Superior temporal gyrus (tissue), 1 donor: ENCODE data around the gene ZGLP1.

Source experiments
- DNase-seq: peaks from one replicate; pipeline ENCODE4 v3.0.0-alpha.2; 2016; ENCODE audit errors: extremely low spot score

ZGLP1 gene

DNA sequence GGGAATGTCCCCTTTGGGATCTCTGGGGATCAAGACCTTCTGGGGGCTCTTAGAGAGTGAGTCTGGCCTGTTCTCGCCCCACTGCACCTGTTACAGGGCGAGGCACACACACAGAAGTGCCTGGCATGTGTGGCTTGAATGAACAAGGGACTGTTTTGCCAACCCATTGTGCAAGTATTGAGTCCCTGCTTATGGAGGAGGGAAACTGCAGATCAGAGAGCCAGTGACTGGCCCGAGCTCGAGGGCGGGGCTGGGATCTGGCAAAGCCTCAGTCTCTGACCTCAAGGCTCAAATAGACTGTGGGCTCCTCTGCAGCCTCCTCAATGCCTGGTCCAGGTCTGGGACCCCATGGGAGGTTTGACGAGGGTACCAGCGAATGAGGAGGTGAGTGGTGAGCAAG is 18.2 kb upstream of the ZGLP1 start:
- no peak for DNase-seq

- DNase-seq = no peak
Measured at GRCh38 chr19:10325732-10326131, 16.1 kb upstream of the ZGLP1 start.

- no peak for DNase-seq
Measured at GRCh38 chr19:10321874-10322835, 12.5 kb upstream of the ZGLP1 start.

DNA sequence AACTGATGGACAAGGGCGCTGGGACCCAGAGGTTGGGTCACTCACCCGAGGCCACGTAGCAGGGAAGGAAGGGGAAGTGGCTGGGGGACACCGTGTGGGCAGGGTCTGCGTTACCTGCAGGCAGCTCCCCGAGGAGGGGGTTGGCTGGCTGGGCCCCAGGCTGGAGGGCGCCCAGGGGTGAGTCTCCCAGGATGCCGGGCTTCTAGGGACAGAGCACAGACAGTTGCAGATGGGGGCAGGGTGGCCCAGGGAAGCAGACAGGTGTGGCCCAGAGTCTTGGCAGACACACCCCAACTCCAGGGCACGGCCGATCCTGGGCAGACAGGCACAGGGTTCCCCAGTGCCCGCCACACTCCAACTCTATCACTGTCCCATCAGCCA is 11.8 kb upstream of the ZGLP1 start:
- no peak for DNase-seq

DNA sequence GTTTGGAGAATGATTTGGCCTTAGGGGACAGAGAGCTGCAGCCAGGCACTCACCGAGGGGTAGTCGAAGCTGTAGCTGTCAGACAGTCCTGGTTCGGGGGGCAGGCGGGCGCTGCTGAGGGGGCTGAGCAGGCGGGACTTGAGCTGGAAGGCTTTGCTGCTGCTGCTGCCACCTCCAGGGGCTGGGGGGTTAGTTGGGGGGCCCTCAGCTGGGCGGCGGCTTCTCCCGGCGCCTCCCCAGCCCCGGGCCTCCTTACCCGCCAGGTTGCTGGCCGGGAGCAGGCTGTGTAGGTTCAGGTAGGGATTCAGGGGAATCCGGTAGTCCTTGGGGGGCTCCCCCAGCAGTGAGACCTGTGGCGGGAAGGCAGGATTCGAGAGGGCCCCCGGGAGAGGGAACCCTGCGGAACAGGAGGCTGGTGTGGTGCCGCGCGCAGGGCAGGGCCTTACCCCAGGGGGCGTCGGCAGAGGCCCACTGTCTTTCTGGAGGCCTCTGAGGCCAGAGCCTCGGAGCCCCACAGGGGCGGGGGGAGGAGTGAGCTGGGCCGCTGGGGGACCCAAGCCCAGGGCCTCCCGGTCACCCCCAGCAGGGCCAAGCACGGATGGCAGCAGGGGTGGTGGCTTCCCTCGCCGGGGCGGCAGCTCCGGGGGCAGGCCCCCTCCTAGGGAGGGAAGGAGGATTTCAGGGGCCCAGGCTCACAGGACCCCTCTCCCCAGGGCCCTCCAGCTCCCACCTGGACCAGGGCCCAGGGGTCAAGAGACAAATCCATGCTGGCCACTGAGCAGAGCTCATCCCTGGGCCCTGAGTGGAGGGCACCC is 11.2 kb upstream of the ZGLP1 start:
- DNase-seq = no peak

GRCh38 chr19:10318807-10319682 is 9.4 kb upstream of the ZGLP1 start:
- DNase-seq = no peak

- DNase-seq = no peak
Measured at GRCh38 chr19:10317857-10318462, 8.3 kb upstream of the ZGLP1 start.

- DNase-seq = no peak
Measured at GRCh38 chr19:10317045-10317856, 7.6 kb upstream of the ZGLP1 start.

DNA sequence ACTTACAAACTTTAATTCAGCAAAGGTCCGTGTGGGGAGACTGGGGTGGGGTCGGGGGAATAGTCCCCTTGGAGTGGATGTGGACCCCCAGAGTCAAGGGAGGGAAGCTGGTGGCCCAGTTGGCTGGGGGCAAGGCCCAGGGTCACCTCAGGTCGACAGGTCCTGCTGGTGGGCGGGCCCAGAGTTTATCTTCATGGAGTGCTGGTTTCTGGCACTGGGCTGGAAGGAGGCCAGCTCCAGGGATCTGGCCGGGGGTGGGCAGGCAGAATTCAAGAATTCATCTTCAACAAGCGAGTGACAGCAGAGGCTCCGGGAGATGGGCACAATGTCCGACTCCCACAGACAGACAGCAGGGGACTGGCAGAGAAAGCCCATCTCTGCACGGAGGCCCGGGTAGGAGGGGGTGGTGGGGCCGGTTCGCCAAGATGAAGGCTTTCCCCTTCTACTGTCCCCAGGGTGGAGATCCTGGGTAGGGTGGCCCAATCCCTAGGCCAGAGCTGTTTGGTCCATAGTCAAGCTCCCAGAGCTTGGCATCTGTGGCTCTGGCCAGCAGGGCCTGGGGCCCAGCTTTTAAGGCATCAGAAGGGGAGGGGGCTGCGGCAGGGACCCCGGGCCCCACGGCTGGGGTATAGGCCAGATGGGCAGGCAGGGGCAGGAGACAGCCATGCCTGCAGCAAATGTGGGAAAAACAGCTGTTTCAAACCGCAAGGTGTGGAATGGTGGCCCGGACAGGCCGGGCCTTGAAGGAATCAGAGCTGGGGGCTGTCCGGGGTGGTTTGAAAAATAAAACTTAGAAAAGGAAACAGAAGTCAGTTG is 6.8 kb upstream of the ZGLP1 start:
- no peak for DNase-seq

GRCh38 chr19:10315335-10316214 is 6.0 kb upstream of the ZGLP1 start, which contains the start of gene FDX2:
Gene FDX2, minus strand, starts transcription at chr19:10316015. Its CDS starts 19 bp downstream, at chr19:10315996.
- peak; percentile 92 for DNase-seq

DNA sequence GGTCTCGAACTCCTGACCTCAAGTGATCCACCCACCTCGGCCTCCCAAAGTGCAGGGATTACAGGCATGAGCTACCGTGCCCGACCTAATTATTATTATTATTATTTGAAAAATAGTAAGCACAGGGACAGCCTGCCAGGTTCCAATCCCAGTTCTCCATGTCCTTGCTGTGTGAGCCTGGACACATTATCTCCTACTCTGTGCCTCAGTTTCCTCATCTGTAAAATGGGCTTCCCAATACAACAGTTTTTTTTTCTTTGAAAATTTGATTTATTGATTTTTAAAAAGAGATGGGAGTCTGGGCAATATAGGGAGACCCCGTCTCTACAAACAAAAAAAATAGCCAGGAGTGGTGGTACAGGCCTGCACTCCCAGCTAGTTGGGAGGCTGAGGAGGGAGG is 3.3 kb downstream of the ZGLP1 start:
- DNase-seq = no peak

DNA sequence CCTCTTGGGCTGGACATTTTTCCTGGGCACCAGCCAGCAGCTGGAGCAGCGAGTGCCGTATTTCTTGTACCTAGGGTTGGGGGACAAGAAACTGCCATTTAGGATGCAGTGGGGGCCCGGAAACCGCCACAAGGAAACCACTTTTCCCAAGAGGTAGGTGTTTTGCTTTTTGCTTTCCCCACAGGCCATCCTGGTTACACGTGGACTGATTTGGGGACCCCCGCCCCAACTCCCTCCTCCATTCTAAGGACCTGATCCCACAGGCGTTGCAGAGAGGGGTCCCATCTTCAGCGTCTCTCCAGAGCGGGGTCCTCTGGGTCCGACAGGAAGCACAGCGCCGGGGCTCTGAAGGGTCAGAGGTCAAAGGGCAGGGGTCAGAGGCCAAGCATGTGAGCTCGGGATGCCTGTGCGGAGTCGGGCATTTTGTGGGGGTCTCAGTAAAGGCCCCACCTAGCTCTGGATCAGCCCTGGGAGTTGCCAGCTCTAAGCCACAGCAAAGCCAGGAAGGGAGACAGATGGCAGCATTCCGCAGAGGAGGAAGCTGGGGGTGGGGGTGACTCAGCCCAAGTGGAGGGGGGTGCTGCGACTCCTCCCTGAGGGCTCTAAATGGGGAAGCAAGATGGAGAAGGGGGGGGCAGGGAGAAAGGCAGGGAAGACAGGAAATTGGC is 4.3 kb downstream of the ZGLP1 start:
- DNase-seq = no peak

- DNase-seq = no peak
Measured at GRCh38 chr19:10299545-10300458, 9.8 kb downstream of the ZGLP1 start.

DNA sequence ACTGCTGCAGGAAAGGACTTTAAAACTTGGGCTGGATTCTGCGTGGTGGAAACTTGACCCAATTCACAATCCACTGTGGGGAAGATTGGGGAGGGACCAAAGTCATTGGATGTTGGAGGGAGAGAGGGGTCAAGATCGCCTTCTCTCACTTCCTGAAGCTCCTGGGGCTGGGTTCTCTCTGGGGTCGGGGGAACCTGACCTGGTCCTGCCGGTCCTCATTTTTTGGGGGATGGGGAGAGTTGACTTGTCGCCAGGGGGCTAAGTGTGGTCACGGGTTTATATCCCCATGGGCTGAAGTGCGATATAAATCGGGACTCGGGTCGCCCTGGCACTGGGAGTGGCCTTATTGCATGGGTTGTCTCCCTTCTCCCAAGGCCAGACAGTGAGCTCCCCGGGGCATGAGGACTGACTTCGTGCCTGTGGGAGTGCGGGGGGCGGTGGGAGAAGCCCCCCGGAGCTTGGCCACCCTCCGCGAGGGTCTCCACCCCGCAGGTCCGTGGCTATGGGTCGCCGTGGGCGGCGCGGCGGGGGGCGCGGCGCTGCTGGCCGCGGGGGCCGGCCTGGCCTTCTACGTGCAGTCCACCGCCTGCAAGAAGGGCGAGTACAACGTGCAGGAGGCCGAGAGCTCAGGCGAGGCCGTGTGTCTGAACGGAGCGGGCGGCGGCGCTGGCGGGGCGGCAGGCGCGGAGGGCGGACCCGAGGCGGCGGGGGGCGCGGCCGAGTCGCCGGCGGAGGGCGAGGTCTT is 13.6 kb downstream of the ZGLP1 start:
- no peak for DNase-seq

GRCh38 chr19:10295305-10295846 is 14.2 kb downstream of the ZGLP1 start:
- no peak for DNase-seq

DNA sequence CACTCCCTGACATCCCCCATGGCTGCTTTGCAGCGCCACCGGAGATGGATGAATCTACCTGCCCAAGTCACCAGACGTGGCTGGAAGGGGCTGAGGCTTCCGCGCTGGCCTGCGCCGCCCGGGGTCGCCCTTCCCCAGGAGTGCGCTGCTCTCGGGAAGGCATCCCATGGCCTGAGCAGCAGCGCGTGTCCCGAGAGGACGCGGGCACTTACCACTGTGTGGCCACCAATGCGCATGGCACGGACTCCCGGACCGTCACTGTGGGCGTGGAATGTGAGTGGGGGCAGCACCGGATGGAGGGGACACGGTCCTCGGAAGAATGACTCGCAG is 15.3 kb downstream of the ZGLP1 start:
- DNase-seq = no peak
